BJ (cell line): ENCODE measurements around the gene TLNRD1. TPM values are rescaled to one million over a fixed set of nuclear protein-coding genes. Genes with fewer than 3 reads are reported as not detected.

Experiments
- CTCF ChIA-PET: fragments of 350-600 bp; formaldehyde crosslinking; extraction: SDS; loops from one replicate; lab custom pipeline; 2021; ENCODE audit warnings: antibody characterized with exemption, inconsistent platforms; lab: Yijun Ruan, JAX
- POLR2A ChIA-PET: fragments of 300-600 bp; sonication (Branson Sonifier 250); formaldehyde crosslinking; extraction: SDS; loops from one replicate; lab custom pipeline; 2021; ENCODE audit warnings: antibody characterized with exemption; lab: Charles Lee
- DNase-seq: peaks from one replicate; pipeline ENCODE4 v3.0.0-alpha.2; 2011; ENCODE audit warnings: low read depth
- H3K27me3 ChIP-seq: 2 replicates; pipeline ENCODE4 v1.6.0; 2011; ENCODE audit warnings: low read length; ENCODE audit not compliant: control insufficient read depth, insufficient read depth
- H3K36me3 ChIP-seq: 2 replicates; pipeline ENCODE4 v1.5.1; 2011; ENCODE audit warnings: low read length; ENCODE audit not compliant: control insufficient read depth, insufficient read depth
- H3K4me3 ChIP-seq: 2 replicates; pipeline ENCODE4 v1.5.1; 2011; ENCODE audit warnings: low read depth, mild to moderate bottlenecking, control low read depth, low read length
- polyA plus RNA-seq: library from polyadenylated mRNA; depleted of rRNA; stranded (reverse); fragments of >200 nt; gene quantifications from 2 replicates; pipeline ENCODE4 v1.2.3, GENCODE V29; 2011
- TF ChIP-seq, protein P1 (sequence below): IDR thresholded peaks from 2 replicates; pipeline ENCODE4 v1.5.1; 2011; ENCODE audit warnings: low read depth, mild to moderate bottlenecking, control low read depth, inconsistent platforms, low read length, moderate library complexity; ENCODE audit not compliant: insufficient read depth

TLNRD1 gene
- polyA plus RNA-seq, 1 experiment: 5.2 TPM

DNA sequence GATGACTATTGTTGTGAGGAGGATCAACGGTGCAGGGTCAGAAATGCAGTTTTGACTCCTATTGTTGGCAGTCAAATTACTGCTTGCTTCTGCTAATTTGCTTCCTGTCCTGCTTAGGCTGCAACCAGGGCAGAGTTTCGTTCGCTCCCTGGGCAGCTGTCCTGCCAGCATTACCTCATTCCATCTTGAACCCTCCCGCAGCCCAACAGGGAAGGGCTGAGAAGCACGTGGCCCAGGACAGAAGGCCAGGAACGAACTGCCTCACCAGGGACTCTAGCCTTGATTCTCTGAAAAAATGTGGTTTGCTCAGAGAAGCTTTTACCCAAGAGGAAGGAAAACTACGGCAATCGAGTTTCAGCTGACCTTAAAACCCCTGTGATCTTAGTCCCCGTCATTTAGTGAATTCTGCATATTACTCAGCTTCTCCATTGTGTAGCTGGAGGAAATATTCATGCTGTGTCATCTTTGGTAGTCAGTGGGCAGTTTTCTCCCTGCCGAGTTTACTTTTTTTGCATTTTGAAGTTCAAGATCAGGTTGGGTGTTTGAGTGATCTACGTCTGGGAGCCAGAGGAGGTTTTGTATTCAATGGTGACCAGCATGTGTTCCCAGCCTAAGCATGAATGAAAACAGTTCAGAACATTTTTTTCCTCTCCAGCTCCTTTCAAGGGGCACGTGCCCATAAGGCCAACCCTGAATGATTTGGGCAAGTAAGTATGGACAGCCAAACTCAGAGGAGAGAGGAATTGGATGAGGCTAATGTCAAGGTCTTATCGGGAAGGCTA lies 23.0 kb downstream of the TLNRD1 start:
- TF ChIP-seq, protein P1, sequence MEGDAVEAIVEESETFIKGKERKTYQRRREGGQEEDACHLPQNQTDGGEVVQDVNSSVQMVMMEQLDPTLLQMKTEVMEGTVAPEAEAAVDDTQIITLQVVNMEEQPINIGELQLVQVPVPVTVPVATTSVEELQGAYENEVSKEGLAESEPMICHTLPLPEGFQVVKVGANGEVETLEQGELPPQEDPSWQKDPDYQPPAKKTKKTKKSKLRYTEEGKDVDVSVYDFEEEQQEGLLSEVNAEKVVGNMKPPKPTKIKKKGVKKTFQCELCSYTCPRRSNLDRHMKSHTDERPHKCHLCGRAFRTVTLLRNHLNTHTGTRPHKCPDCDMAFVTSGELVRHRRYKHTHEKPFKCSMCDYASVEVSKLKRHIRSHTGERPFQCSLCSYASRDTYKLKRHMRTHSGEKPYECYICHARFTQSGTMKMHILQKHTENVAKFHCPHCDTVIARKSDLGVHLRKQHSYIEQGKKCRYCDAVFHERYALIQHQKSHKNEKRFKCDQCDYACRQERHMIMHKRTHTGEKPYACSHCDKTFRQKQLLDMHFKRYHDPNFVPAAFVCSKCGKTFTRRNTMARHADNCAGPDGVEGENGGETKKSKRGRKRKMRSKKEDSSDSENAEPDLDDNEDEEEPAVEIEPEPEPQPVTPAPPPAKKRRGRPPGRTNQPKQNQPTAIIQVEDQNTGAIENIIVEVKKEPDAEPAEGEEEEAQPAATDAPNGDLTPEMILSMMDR: no peak
- DNase-seq: peak; percentile 50
- H3K4me3 ChIP-seq: no peak overlapping the region
- CTCF ChIA-PET: interaction anchor here (0.7 to 1.4 kb wide), 3 partner anchors 10 to 80 kb away, joined by 3 to 5 read pairs (median 3); no protein-coding TSS in a partner anchor
- no peaks in the 10 kb centered on the region for H3K27me3 ChIP-seq
- POLR2A ChIA-PET: interaction anchor here (0.7 kb wide), 1 partner anchor 70 kb away, joined by 3 read pairs; no protein-coding TSS in a partner anchor
- H3K36me3 ChIP-seq: no peaks in the 10 kb centered on the region

DNA sequence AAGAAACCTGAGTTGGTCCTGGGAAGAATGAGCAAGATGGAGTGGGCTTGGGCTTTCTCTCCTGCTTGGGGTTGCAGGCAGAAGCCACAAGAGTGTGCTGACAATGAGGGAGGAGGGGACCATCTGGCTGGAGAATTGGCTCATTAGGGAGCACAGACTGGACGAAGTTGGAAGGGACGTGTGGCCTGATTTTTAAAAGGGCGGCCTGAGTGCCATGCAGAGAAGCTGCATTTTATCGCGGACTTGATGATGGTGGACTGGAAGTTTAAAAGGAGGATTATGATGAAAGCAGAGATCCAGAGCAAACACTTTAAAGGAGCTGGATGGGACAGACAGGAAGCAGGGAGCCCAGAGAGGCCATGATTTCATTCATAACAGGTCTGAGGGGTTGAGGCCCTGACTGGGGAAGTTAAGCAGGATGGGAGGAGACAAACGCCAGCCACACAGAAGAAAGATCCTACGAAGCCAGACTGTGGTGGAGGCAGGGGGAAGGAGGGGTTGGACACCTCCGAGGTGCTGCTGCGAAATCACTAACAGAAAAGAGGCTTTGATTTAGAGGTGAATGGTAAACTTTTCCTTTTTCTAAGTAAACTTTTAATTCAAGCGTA lies 23.6 kb downstream of the TLNRD1 start:
- Histone ChIP-seq H3K4me3 (no peak overlapping the region), H3K36me3 (no peaks in the 10 kb centered on the region), H3K27me3 (no peaks in the 10 kb centered on the region)
- no peak for DNase-seq
- POLR2A ChIA-PET: no interaction called here
- CTCF ChIA-PET: interaction anchor here (0.7 to 1.4 kb wide), 2 partner anchors 69 to 80 kb away, joined by 3 to 5 read pairs; no protein-coding TSS in a partner anchor
- TF ChIP-seq, protein P1: no peak

DNA sequence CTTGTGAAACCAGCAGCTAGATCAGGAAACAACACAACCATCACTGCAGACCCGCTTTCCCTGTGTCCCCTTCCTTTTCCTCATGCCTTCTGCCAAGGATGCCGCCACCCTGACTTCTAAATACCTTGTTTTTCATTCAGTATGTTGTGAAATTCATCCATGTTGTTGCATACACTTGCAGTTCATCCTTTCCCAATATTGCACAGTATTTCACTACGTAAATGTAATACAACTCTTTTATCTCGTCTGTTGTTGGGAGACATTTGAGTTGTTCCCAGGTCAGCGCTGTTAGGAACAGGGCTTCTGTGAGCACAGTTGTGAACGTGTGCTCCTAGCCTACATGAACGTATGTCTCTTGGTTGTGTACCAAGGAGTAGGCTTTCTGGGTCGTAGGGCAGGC lies 24.2 kb downstream of the TLNRD1 start:
- H3K27me3 ChIP-seq: no peaks in the 10 kb centered on the region
- CTCF ChIA-PET: no interaction called here

DNA sequence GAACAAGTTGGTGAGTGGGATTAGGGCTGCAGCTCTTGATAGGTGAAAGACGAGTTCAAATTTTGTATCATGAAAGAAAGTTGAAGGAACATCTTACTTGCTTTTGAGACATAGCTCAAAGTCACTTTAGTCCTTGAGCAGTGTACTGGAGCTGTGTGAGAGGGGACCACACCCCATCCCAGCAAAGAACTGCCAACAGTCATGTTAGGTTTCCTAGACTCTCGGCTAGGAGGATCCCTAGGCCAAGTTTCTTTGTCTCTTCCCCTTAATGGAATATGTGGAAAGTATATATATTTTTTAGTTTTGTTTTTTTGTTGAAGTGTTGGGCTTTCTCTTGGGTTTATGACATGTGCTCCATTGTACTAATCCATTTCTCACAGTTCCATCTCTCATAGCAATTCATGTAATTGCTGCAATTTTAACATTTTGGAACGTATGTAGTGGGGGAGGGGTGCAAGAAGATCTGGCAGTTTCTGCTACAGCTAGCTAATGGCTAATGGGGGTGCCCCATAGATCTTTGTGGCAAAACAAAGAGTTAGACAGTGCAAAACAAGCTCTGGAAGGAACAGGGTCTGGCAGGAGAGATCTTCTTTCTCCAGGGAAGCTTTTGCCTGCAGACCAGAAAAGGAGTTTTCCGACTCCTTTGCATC lies 25.1 kb downstream of the TLNRD1 start:
- no peaks in the 10 kb centered on the region for H3K36me3 ChIP-seq
- DNase-seq: no peak
- CTCF ChIA-PET: interaction anchor here (1.0 kb wide), 1 partner anchor 12 kb away, joined by 4 read pairs; no protein-coding TSS in a partner anchor
- no peaks in the 10 kb centered on the region for H3K27me3 ChIP-seq
- POLR2A ChIA-PET: interaction anchor here (0.7 kb wide), 1 partner anchor 47 kb away, joined by 3 read pairs; no protein-coding TSS in a partner anchor
- H3K4me3 ChIP-seq: no peak overlapping the region
- TF ChIP-seq, protein P1: no peak

More for the DNA sequence above, 24.2 kb downstream of the TLNRD1 start:
- TF ChIP-seq, protein P1: no peak
- DNase-seq: no peak
- POLR2A ChIA-PET: no interaction called here
- H3K36me3 ChIP-seq: no peaks in the 10 kb centered on the region
- no peak overlapping the region for H3K4me3 ChIP-seq
